Thyroid gland (tissue), 4 donors: Measurements from ENCODE around the gene RSPH10B. TPM values are rescaled to one million over a fixed set of nuclear protein-coding genes. Genes with fewer than 3 reads are reported as not detected.
"Not testable (repeated sequence)": the region's sequence is repeated elsewhere in the genome, so short reads cannot be mapped to it uniquely, and the experiment has no call there.

Experiments
- DNase-seq, 2 donors: peaks; one replicate each; pipeline ENCODE4 v3.0.0-alpha.2; 2019
- H3K27ac ChIP-seq, 3 donors: fragments of 200-600 bp; sonication (generic); 1 replicate in 2 of 3; 2 replicates in 1 of 3; pipeline ENCODE4 v1.5.1; 2016 to 2019; ENCODE audit warnings: mild to moderate bottlenecking in 1 of 3, moderate library complexity in 1 of 3
- H3K27me3 ChIP-seq: fragments of 200-600 bp; sonication (generic); one replicate; pipeline ENCODE4 v1.5.1; 2019
- H3K36me3 ChIP-seq, 2 donors: fragments of 200-600 bp; sonication (generic); one replicate each; pipeline ENCODE4 v1.5.1; 2016 to 2019
- H3K4me1 ChIP-seq, 2 donors: fragments of 200-600 bp; sonication (generic); one replicate each; pipeline ENCODE4 v1.5.1; 2017 to 2019
- H3K4me3 ChIP-seq, 3 donors: fragments of 200-600 bp; sonication (generic); replicated peaks in 1 of 3; 1 replicate in 2 of 3; 2 replicates in 1 of 3; pipeline ENCODE4 v1.5.1; 2016; ENCODE audit warnings: mild to moderate bottlenecking in 1 of 3
- H3K9me3 ChIP-seq: fragments of 200-600 bp; sonication (generic); one replicate; pipeline ENCODE4 v1.5.1; 2017
- WGBS, 2 donors: methylation state at CpG; one replicate each; pipeline ENCODE4 v1.1.5; 2017; 5-methylcytosine and 5-hydroxymethylcytosine counted together
- intact Hi-C: fragments of 100-400 bp; cut with DNase I; formaldehyde crosslinking; loops from one replicate; pipeline ENCODE4 v1.15.1; 2023
- total RNA-seq, 4 donors: library from RNA; depleted of rRNA; stranded (reverse); fragments of >200 nt; gene quantifications; one replicate each; pipeline ENCODE4 v1.2.3, GENCODE V29; 2016

The RSPH10B gene
- total RNA-seq, 4 donors from 2014 or later = 0.81 to 1.3 TPM; not detected in 2

- H3K4me3 ChIP-seq, H3K9me3 ChIP-seq, H3K27me3 ChIP-seq, H3K36me3 ChIP-seq, H3K4me1 ChIP-seq, DNase-seq, H3K27ac ChIP-seq, intact Hi-C loops: not testable (repeated sequence)
- WGBS, 2 donors = no CpG with 5 or more reads among the region's 13 CpGs
These were observed 7.3 kb downstream of the RSPH10B start for GRCh38 chr7:5963205-5963604.

DNA sequence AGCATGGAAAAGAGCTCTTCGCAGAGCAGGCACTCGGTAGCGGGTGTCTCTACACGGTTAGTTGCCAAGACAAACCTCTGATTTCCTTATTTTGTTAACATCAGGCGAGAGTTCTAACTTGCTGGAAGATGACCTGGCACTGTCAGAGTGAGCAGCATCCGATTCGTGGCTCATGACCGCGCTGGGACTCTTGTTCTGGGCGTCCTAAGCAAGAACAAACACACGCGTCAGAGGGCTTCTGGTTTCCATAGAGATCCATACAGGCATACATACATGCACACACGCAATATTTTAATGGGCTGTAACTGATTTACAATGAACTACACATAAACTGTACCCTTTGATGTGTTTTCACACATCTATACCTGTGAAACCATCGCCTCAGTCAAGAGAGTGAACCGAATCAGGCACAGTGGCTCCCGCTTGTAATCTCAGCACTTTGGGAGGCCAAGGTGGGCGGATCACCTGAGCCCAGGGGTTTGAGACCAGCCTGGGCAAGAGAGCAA is 35.5 kb downstream of the RSPH10B start:
- H3K4me3 ChIP-seq, H3K4me1 ChIP-seq, H3K36me3 ChIP-seq, H3K27me3 ChIP-seq, H3K27ac ChIP-seq, DNase-seq, intact Hi-C loops, H3K9me3 ChIP-seq: not testable (repeated sequence)
- no CpG with 5 or more reads among the region's 17 CpGs for WGBS, 2 donors

DNA sequence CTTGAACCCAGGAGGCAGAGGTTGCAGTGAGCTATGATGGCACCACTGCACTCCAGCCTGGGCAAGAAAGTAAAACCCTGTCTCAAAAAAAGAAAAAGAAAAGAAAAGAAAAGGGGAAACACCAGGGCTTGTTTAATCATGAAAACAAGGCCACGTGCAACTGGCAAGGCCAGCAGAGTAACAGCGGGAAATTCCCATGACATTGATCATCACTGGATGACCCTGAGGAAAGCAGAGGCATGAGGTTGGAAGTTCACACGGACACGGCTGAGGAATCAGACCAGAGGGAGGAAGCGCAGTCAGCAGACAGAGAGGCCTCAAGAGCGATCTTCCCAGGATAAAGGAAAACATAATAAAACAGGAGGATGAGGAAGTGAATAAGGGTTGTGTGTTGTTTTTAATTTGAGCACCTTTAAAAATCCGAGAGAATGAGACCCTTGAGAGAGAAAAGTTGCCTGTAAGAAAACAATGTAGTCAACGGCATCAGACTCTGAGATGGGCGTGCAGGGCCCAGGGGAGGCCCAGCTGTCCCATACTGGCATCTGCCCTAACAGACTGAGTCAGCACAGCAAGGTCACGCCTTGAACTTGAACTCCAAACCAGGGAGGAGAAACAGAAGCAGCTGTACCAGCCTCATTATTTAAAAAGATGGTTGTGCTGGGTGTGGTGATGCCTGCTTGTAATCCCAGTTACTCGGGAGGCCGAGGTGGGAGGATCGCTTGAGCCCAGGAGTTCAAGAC is 38.4 kb downstream of the RSPH10B start:
- H3K36me3 ChIP-seq, H3K27me3 ChIP-seq, H3K9me3 ChIP-seq, intact Hi-C loops, H3K4me1 ChIP-seq, H3K4me3 ChIP-seq, DNase-seq, H3K27ac ChIP-seq: not testable (repeated sequence)
- 68 to 79% methylated on average over 5 to 7 of the region's 13 CpGs for WGBS, 2 donors

- H3K4me3 ChIP-seq, H3K36me3 ChIP-seq, H3K4me1 ChIP-seq, H3K27ac ChIP-seq, DNase-seq, intact Hi-C loops, H3K27me3 ChIP-seq, H3K9me3 ChIP-seq: not testable (repeated sequence)
- 95 to 96% methylated on average over 14 of the region's 14 CpGs for WGBS, 2 donors
These were observed 39.2 kb downstream of the RSPH10B start for GRCh38 chr7:5931250-5931649.

DNA sequence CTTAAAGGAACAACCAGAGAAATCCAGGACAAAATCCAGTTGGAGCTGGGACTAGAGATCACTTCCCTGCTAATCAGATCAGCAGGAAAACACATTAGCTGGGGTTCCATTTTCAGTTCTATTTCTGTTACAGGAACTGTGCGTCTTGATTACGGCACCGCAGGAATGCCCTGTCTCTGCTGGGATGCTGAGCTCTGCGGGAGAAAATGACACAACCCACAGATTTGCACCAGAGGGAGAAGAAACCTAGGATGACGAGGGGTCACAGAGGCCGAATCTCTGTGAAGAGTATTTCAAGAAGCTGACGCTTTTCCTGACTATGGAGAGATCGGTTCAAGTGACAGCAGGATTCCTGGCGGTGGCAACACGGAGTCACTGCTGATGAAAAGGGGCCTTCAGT is 40.2 kb downstream of the RSPH10B start:
- H3K27me3 ChIP-seq, H3K9me3 ChIP-seq, H3K4me3 ChIP-seq, H3K36me3 ChIP-seq, H3K27ac ChIP-seq, intact Hi-C loops, H3K4me1 ChIP-seq, DNase-seq: not testable (repeated sequence)
- WGBS, 2 donors = no CpG with 5 or more reads among the region's 10 CpGs

DNA sequence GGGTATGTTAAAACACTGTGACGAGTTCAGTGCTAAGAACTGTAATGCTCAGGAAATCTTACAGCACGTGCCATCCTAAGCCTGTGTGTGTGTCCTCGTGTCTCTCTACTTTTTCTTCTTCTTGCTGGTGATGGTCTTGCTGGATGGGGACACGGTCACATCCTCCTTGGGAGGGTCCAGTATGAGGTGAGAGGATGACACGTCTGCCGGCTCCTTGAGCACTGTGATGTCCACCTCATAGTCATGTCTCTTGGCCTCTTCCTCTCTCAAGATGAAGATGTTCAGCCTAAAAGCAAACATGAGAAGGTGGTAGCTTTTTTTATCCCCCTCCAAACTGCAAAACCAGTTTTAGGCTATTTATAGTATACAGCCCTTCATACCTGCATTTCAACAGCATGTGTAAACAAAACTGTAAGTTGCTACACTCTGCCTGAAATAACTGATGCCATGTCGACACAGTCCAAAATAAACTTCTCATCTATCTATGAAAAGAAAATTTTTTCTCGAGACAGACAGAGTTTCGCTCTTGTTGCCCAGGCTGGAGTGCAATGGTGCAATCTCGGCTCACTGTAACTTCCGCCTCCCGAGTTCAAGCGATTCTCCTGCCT is 44.1 kb downstream of the RSPH10B start:
- H3K4me1 ChIP-seq, intact Hi-C loops, H3K9me3 ChIP-seq, H3K36me3 ChIP-seq, H3K4me3 ChIP-seq, H3K27ac ChIP-seq, H3K27me3 ChIP-seq, DNase-seq: not testable (repeated sequence)
- 100% methylated on average over 2 of the region's 13 CpGs; no CpG with 5 or more reads in 1 of the 2 donors for WGBS, 2 donors

DNA sequence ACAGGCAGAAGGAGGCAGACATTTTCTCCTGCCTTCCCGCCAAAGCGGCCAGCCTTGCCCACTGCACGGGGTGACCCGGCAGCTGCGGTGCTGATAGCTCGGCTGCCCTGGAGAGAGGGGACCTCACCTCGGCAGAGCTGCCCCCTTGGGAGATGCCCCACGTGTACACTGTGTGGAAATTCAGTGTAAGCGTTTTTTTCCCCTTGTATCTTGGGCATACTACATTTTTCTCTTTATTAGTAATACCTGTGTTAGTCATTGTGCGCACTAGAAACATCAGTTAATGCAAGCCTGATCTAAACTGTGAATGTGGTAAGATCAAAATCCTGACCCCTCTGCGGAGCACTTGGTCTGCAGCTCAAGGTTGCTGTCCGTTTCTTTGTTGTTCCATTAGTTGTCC is 45.9 kb downstream of the RSPH10B start:
- H3K9me3 ChIP-seq, H3K27me3 ChIP-seq, intact Hi-C loops, DNase-seq, H3K27ac ChIP-seq, H3K36me3 ChIP-seq, H3K4me1 ChIP-seq, H3K4me3 ChIP-seq: not testable (repeated sequence)
- no CpG with 5 or more reads among the region's 12 CpGs for WGBS, 2 donors

DNA sequence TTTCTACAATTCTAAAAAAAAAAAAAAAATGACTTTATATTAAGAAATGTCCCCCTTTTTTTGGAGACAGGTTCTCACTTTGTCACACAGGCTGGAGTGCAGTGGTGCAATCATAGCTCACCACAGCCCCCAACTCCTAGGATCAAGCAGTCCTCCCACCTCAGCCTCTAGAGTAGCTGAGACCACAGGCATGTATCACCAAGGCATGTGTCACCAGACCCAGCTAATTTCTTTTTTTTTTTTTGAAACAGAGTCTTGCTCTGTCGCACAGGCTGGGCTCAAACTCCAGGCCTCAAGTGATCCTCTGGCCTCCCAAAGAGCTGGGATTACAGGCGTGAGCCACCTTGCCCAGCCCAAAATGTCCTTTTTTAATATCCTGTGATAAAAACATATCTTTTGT is 46.3 kb downstream of the RSPH10B start:
- no CpG with 5 or more reads among the region's 2 CpGs for WGBS, 2 donors
- intact Hi-C loops, H3K27me3 ChIP-seq, DNase-seq, H3K9me3 ChIP-seq, H3K4me3 ChIP-seq, H3K36me3 ChIP-seq, H3K27ac ChIP-seq, H3K4me1 ChIP-seq: not testable (repeated sequence)

DNA sequence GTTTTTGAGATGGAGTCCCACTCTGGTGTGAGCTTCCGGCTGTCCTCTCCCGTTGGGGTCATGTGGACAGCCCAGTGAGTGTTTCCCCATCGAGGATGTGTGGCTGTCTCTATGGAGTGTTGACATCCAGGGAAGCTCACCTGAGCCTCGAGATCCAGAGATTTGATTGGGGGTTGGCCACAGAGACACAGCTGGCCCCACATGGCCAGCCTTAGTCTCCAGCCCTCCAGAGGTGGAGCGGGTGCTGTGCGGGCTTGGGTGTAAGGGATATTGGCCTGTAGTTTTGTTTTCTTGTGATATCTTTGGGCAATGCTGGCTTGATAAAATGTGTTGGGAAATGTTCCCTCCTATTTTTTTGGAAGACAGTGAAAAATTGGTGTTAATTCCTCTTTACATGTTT is 54.0 kb downstream of the RSPH10B start:
- H3K4me3 ChIP-seq, H3K9me3 ChIP-seq, intact Hi-C loops, H3K4me1 ChIP-seq, DNase-seq, H3K27ac ChIP-seq, H3K27me3 ChIP-seq, H3K36me3 ChIP-seq: not testable (repeated sequence)
- 80% methylated on average over 2 of the region's 6 CpGs; no CpG with 5 or more reads in 1 of the 2 donors for WGBS, 2 donors

DNA sequence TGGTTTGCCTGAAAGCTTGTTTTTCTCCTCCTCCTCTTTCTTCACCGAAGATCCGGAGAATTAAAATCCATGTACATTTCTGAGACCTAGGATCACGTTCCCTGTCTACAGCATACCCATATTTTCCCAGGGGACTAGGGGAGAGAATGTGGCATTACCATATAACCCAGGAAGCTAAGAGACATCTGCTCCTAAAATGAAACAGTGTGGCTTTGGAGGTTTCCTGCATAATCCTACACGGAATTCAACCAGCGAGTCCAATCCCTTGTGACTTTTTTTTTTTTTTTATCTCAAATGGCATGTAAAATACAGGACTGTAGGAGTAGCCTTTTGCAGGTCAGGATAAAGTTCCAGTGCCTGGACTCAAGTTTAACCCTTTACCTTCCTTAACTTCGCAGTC is 61.7 kb downstream of the RSPH10B start:
- DNase-seq, H3K36me3 ChIP-seq, H3K4me1 ChIP-seq, H3K9me3 ChIP-seq, intact Hi-C loops, H3K4me3 ChIP-seq, H3K27me3 ChIP-seq, H3K27ac ChIP-seq: not testable (repeated sequence)
- 88 to 90% methylated on average over 6 of the region's 6 CpGs for WGBS, 2 donors

- WGBS, 2 donors = 85 to 96% methylated on average over 5 of the region's 5 CpGs
- H3K27ac ChIP-seq, H3K4me1 ChIP-seq, DNase-seq, H3K4me3 ChIP-seq, H3K27me3 ChIP-seq, H3K36me3 ChIP-seq, H3K9me3 ChIP-seq, intact Hi-C loops: not testable (repeated sequence)
These were observed 65.8 kb downstream of the RSPH10B start for GRCh38 chr7:5904726-5905125.

DNA sequence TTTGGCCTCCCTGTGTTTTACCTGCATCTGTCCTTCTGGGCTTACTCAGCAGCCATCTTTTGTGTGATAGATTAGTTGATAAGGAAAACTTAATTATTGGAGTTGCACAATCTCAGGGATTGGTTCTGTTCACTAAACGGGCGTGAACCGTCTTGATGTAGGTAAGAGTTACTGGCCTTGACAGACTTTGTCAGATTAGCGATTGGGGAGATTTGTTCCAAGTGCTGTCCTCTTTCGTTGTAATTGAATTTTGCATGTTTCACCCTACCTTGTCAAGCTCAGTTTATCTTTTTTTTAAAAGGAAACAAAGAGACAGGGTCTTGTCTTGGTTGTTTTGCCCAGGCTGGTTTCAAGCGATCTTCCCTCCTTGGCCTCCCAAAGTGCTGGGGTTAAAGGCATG is 67.5 kb downstream of the RSPH10B start:
- H3K36me3 ChIP-seq, H3K4me3 ChIP-seq, H3K9me3 ChIP-seq, intact Hi-C loops, H3K4me1 ChIP-seq, DNase-seq, H3K27me3 ChIP-seq, H3K27ac ChIP-seq: not testable (repeated sequence)
- WGBS, 2 donors = 95 to 97% methylated on average over 6 of the region's 6 CpGs
